Head of caudate nucleus (tissue), 42 donors: ENCODE measurements around the gene RAPH1.
"Not testable (repeated sequence)": the region's sequence is repeated elsewhere in the genome, so short reads cannot be mapped to it uniquely, and the experiment has no call there.

Source experiments
- DNase-seq, 42 donors: peaks; one replicate each; pipeline versions ENCODE4 v3.0.0 to v3.0.0-alpha.2; 2020 to 2021; ENCODE audit warnings: mixed read lengths in 7 of 42
- intact Hi-C: fragments of 100-400 bp; cut with DNase I; formaldehyde crosslinking; loops from one replicate; pipeline ENCODE4 v1.15.0; 2022

The RAPH1 gene

DNA sequence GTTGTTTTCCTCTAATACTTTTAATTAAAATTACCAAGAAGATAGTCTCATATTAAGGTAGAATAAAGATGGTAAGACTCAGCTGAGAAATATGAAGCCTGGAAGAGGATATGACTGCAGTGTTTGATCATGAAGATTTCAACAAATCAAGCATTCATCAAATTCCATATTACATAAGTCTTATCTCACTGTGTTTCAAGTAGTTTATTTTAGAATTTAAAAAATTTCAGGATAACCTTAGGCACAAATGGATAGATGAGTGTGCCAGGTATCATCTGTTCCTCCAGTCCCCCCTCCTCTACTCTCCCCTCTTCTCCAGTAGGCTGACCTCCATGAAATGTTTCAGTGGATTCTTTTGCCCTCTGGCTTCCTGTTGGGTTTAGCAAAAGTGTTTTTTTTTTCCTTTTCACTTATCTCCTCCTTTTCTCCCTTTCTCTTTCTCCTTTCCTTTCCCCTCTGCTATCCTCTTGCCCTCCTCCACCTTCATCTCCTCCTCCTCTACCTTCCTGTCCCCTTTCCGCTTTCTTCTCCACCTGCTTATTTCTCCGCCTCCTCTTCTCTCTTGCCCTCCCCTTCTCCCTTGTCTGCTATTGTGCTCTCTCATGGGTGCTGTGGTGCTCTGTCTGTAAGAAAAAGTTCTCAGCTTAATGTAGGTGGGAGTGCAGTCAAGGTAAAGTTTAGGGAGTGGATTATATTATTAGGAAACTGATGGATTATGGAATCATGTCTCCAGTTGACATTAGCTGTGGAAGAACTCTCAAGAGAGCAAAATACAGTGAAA is 134.1 kb downstream of the RAPH1 start:
- DNase-seq: peak in 16 of 42 donors; percentile 4 to 75 (median 30)
- intact Hi-C loops: no loop called here

DNA sequence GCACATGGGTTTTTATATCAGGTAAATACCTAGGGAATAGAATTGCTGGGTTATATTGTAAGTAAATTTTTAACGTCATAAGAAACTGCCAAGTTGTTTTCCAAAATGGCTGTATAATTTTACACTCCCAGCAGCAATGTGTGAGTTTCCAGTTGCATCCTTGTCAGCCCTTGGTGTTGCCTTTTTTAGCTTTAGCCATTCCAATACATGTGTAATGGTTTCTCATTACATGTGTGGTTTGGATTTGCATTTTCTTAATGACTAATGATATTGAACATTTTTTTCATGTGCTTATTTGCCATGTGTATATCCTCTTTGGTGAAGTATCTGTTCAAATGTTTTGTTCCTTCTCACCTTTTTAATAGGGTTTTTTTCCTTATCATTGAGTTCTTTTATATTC is 136.1 kb downstream of the RAPH1 start:
- no peak for DNase-seq
- intact Hi-C loops: no loop called here

DNA sequence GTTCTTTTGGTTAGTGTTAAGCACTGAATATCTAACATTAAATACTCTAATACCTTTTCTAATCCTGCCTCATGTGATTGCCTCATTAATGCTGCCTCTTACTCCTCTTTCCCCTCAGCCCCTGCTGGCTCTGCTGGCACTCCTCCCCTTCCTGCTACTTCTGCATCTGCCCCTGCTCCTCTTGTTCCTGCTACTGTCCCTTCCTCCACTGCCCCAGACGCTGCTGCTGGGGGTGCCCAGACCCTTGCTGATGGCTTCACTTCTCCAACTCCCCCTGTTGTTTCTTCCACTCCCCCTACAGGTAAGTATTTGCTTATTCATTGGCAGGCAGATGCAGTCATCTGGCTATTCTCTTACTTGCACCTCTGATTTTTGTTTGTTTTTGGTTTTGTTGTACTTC is 138.4 kb downstream of the RAPH1 start:
- DNase-seq: no peak
- intact Hi-C loops: no loop called here

DNA sequence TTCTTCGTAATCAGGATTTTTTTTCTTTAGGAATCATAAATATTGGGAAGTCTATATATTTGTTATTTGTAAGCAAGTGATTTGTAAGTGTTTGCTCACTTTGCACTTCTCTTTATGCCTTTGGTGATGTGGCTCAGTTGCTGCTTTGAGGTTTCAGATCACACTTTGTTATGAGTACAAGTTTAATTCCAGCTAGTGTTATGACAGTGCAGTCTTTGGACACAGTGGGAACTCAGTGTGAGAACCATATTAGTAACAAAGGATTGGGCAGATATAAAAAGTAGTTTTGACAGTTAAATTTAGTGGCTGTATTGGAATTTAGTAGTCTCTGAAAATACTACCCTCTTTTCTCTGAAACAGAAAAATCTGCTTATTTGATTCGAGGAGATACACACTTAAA is 139.2 kb downstream of the RAPH1 start:
- no peak for DNase-seq

DNA sequence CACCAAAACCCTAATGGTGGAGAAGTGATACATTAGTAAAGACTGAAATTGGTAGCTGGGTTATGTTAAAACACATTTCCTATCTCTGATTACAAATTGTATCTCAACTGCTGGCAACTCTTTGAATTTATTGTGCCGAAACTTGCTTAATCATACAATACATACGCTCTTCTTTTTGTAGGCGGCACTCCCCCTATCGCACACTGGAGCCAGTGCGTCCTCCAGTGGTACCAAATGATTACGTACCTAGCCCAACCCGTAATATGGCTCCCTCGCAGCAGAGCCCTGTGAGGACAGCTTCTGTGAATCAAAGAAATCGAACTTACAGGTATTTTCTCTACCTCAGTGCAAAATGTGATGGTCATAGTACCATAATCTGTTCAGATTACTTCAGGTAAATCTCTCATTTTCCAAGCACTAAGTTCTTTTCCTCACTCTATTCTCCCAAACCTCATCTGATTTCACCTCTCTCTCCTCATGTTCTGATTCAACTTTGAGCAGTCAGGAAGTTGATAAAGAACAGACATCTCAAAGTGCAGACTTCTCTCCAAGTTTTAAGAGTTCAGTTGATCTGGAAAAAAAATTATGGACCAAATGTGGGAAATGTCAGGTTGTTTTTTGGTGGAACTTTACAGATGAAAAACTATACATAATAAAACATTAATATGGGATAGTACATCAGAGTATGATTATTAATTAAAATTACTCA is 140.4 kb downstream of the RAPH1 start:
- intact Hi-C loops: no loop called here
- no peak for DNase-seq

More for the DNA sequence above, 139.2 kb downstream of the RAPH1 start:
- intact Hi-C loops: no loop called here

DNA sequence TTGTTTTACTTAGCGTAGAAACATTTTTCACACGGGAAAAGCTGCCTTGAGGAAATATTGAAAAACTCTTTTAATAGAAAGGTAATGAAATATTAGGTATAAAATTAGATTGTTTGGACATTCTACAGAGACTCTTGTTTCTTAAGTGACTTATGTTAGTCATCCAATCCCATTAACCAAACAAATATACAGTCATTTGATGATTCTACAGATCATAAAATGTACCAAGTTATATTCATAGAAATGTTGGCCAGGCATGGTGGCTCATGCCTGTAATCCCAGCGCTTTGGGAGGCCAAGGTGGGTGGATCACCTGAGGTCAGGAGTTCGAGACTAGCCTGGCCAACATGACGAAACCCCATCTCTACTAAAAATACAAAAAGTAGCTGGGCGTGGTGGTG is 146.9 kb downstream of the RAPH1 start:
- intact Hi-C loops: not testable (repeated sequence)

DNA sequence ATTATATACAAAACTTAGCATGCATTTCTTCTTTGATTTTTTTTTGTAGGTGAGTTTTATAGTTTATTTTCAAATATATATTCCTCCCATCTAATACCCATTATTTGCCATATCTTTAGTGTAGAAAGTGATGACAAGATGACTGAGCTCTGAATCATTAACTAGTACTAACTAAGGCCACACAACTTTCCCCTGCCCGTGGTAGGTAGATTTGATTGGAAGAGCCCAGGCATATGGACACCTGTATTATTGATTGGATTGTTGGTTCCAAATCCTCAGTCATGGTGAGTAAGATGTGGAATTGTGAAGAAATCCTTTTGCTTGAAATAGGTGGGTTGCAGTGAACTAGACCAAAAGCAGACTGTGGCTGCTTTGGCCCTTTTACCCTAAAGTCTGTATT is 152.1 kb downstream of the RAPH1 start:
- DNase-seq: no peak
- intact Hi-C loops: no loop called here

More for the DNA sequence above, 146.9 kb downstream of the RAPH1 start:
- DNase-seq: not testable (repeated sequence)

DNA sequence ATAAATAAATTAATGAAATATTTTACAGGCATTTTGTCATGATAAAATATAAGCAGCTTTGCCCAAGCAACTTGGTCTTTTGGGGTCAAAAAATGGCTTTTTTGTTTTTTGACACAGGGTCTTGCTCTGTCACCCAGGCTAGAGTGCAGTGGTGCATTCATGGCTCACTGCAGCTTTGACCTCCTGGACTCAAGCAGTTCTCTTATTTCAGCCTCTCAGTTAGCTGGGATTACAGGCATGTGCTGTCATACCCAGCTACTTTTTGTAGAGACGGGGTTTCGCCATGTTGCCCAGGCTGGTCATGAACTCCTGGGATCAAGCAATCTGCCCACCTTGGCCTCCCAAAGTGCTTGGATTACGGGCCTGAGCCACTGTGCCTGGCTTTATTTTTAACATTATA is 155.9 kb downstream of the RAPH1 start:
- no peak for DNase-seq
- intact Hi-C loops: no loop called here

DNA sequence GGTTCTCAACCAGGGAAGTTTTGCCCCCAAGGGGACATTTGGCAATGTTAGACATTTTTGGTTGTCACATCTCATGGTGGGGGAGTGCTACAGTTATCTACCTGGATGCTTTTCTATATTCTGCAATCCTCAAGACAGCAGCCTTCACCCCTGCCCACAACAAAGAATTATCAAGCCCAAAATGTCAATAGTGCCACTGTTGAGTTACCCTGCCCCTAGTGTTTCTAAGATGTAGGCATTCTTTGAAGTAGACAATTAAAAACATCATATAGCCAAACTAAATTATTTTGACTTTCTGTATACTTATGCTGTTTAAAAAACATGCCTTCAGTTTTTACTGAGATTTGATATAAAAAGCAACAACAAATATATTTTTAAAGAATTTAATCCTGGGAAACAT is 158.9 kb downstream of the RAPH1 start:
- intact Hi-C loops: no loop called here
- DNase-seq: no peak

DNA sequence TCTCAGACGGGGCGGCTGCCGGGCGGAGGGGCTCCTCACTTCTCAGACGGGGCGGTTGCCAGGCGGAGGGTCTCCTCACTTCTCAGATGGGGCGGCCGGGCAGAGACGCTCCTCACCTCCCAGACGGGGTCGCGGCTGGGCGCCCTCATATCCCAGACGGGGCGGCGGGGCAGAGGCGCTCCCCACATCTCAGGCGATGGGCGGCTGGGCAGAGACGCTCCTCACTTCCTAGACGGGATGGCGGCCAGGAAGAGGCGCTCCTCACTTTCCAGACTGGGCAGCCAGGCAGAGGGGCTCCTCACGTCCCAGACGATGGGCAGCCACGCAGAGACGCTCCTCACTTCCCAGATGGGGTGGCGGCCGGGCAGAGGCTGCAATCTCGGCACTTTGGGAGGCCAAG is 162.4 kb downstream of the RAPH1 start:
- intact Hi-C loops, DNase-seq: not testable (repeated sequence)

DNA sequence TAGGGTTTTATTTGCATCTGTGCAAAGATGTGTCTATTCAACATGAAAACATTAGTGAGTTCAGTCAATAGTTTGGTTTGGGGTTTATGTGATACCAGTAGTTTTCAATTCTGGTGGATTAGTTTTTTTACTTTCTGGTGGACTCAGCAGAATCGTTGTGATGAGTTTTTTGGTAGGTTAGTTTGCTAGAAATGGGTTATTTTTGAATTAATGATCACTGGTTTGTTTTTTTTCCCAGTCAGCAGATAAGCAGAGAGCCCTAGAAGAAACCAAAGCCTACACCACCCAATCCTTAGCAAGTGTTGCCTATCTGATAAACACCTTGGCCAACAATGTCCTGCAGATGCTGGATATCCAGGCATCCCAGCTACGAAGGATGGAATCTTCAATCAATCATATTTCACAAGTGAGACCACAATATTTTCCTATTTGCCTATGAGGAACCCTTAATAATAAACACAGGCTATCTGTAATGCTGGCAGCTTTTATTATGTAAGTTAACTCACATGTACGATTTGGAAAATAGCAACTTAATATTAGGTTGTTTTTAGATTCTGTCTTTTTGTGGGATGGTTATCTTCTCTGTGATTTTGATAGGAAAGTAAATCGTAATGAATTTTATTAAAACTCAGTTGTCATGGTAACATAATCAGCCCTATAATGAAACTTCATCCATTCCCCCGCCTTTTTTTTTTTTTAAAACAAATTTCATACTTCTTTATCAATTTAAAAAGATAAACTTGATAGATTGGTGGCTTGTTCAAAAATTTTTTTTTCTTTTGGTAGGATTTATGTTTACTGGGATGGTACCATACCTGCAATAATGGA is 168.2 kb downstream of the RAPH1 start:
- intact Hi-C loops: no loop called here
- no peak for DNase-seq

DNA sequence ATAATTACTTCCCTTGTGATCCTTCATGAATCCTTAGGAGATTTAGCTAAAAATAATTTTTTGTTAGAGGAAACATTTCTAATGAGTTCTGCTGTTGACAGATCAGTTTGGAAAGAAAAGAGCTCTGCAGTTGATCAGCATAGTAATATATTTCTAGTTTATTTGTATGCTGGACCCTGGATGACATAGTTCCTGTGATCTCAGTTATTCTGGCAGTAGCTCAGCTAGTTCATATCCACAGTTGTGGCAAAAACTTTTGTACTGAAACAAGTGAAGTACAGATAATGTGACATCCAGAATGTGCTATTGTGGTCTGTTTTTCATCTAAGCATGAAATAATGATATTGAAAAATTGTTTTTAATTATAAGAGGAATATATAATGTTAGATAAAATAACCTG is 173.2 kb downstream of the RAPH1 start:
- intact Hi-C loops: no loop called here
- peak in 1 of 42 donors; percentile 9 for DNase-seq

DNA sequence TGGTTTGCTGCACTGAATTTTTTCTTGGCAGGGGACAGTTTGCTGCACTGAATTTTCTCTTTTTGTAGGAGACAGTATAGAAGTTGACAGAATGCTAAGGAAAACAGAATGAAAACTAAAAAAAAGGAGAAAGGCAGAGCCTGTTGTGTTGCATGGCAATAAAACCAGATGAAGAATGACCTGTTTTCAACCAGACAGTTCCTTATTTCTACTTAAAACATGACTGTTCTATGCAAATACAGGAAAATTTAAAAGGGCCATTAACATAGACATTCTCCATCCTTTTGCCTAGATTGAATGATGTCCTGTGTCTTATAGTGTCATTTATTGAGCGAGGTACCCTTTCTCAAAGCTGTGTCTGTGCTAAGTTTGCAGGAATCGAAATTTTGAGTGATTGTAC is 173.6 kb downstream of the RAPH1 start:
- no peak for DNase-seq
- intact Hi-C loops: no loop called here

DNA sequence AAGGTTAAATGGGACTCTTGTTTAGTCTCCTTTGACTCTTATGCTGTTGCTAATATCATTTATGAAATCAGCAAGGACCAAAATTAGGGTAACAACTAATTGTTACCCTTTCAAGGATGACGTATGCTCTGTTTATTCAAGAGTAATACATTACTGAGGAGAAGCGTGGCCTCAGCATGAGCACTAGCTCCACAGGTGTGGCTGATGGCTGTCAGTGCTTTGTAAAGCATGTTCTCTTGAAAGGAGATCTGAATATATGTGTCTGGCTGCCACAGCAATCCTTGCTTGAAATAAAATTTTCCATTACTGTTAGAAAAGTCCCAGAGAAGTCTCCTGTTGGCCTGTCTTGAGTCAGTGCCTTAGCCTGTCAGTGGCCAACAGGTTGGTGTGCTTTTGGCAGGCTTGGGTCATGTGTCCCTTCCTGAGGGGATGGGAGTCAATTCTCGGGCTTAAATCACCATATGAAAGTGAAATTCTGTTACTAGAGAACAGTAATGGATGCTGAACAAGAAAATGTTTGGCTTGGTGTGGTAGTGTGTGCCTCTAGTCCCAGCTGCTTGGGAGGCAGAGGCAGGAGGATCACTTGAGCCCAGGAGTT is 174.2 kb downstream of the RAPH1 start:
- DNase-seq: no peak
- intact Hi-C loops: no loop called here

DNA sequence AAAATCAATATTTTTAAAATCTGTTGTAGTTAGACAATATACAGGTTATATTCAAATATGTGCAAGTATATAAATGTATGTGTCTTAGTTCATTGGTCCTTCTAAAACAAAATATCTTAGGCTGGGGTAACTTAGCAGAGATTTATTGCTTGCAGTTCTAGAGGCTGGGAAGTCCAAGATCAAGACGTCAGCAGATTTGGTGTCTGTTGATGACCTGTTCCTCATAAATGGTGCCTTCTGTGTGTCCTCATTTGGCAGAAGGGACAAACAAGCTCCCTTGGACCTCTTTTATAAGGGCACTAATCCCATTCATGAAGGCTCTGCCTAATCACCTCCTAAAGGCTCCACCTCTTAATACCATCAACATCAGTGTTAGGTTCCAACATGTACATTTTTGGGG is 175.7 kb downstream of the RAPH1 start:
- no peak for DNase-seq
- intact Hi-C loops: no loop called here

DNA sequence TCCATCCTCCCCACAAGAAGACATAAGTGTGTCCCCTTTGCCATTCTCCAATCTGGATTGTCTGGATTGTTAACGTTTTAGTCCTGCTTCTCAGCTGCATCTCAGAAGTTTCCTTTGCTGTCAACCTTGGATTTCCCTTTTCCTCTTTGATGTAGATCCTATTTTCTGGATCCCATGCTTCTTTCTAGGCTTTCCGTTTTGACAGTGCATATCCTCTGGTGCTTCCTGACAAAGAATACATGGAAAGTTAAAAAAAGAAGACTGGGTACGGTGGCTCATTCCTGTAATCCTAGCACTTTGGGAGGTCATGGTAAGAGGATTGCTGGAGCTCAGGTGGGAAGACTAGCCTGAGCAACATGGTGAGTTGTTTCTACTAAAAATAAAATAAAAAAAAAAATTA is 180.1 kb downstream of the RAPH1 start:
- intact Hi-C loops: no loop called here
- DNase-seq: no peak

DNA sequence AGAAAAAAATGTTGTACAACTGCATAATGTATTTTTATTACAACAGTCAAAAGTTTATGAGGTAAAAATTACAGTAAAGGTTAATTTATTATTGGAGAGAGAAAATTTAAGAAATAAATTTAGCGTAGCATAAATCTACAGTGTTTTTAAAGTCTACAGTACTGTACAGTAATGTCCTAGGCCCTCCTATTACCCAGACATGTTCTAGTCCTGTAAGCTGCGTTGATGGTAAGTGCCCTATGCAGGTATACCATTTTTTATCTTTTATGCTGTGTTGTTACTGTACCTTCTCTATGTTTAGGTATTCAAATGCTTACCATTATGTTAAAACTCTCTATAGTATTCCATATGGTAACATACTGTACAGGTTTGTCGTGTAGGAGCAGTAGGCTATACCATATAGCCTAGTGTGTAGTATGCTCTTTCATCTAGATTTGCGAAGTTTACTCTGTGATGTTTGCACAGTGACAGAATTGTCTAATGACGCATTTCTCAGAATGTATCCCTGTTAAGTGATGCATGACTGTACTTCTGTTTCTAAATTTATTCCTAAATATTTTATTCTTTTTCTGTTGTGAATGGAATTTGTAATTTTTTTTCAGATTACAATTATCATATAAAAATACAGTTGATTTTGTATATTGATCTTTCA is 182.4 kb downstream of the RAPH1 start:
- intact Hi-C loops: no loop called here
- DNase-seq: no peak

DNA sequence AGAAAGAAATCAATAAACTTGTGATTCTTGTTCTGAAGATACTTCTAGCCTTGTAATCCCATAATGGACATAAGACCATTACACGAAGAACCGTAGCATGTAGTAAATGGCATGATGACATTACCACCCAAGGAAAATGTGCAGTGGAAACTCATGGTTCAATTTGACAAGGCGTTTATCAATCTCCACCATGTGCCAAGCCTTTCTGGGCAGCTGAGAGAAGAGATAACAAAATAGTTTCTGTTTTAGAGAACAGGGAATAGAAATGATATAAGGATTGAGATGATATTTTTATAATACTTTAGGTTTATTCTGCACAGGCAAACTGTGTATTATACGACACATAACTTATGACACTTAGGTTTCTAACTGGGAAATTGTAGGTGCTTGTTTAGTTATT is 187.7 kb downstream of the RAPH1 start:
- no peak for DNase-seq
- intact Hi-C loops: no loop called here

DNA sequence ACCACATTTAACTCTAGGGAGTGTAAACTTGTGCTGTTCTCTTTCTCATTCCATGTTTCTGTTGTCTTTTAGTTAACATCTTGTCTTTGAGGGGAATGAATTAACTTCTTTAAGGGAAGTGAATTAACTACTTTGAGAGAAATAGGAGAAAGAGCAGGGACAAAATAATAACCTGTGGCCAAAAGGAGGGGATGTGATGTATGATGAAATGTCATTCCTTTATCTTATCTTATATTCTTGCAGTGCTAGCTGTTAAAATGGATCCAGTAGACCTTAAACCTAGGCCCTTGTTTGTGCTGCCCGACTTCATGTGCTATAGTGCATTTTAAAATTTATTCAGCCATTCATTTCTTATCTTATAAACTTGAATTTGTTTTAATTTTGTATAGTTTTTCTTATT is 188.5 kb downstream of the RAPH1 start:
- intact Hi-C loops: no loop called here
- no peak for DNase-seq
